H9 (cell line): ENCODE results near the gene ACAA2. TPM values are rescaled to one million over a fixed set of nuclear protein-coding genes. Genes with fewer than 3 reads are reported as not detected.

ENCODE experiments used
- DNase-seq: peaks from one replicate; pipeline ENCODE4 v3.0.0-alpha.2; 2017
- H2AFZ ChIP-seq: one replicate; pipeline ENCODE4 v1.6.1; 2013; ENCODE audit warnings: mild to moderate bottlenecking, low read length, control low read depth, moderate library complexity
- H2AK5ac ChIP-seq: 2 replicates; pipeline ENCODE4 v1.6.1; 2013; ENCODE audit warnings: low read length, control low read depth, mixed read lengths; ENCODE audit not compliant: insufficient read length
- H2BK120ac ChIP-seq: one replicate; pipeline ENCODE4 v1.6.1; 2013; ENCODE audit warnings: low read depth, mild to moderate bottlenecking, low read length, control low read depth, inconsistent platforms; ENCODE audit not compliant: poor library complexity, severe bottlenecking
- H2BK12ac ChIP-seq: 2 replicates; pipeline ENCODE4 v1.6.1; 2013; ENCODE audit warnings: low read length, control low read depth, mixed read lengths, low read depth; ENCODE audit not compliant: insufficient read length
- H2BK15ac ChIP-seq: 2 replicates; pipeline ENCODE4 v1.6.1; 2013; ENCODE audit warnings: low read depth, low read length, control low read depth
- H2BK20ac ChIP-seq: one replicate; pipeline ENCODE4 v1.6.1; 2013; ENCODE audit warnings: low read depth, mild to moderate bottlenecking, low read length, control low read depth, inconsistent platforms; ENCODE audit not compliant: poor library complexity, severe bottlenecking
- H2BK5ac ChIP-seq: 2 replicates; pipeline ENCODE4 v1.6.1; 2013; ENCODE audit warnings: low read length, control low read depth, mixed read lengths; ENCODE audit not compliant: insufficient read length
- H3K14ac ChIP-seq: 2 replicates; pipeline ENCODE4 v1.6.1; 2013; ENCODE audit warnings: low read length, control low read depth; ENCODE audit not compliant: insufficient read depth
- H3K18ac ChIP-seq: 2 replicates; pipeline ENCODE4 v1.6.1; 2013; ENCODE audit warnings: low read depth, mild to moderate bottlenecking, mixed read lengths, low read length, control low read depth; ENCODE audit not compliant: insufficient read length
- H3K23ac ChIP-seq: 2 replicates; pipeline ENCODE4 v1.6.1; 2013; ENCODE audit warnings: low read length, control low read depth, mixed read lengths, low read depth; ENCODE audit not compliant: insufficient read length
- H3K23me2 ChIP-seq: 2 replicates; pipeline ENCODE4 v1.6.1; 2013; ENCODE audit warnings: low read depth, mild to moderate bottlenecking, mixed read lengths, low read length, control low read depth; ENCODE audit not compliant: insufficient read length, poor library complexity, severe bottlenecking
- H3K27ac ChIP-seq: 2 replicates; pipeline ENCODE4 v1.5.1; 2013; ENCODE audit warnings: low read length, control low read depth, mixed read lengths, low read depth; ENCODE audit not compliant: insufficient read length
- H3K27me3 ChIP-seq: 2 replicates; pipeline ENCODE4 v1.6.1; 2013; ENCODE audit warnings: low read length, control low read depth, inconsistent platforms; ENCODE audit not compliant: insufficient read depth
- H3K4ac ChIP-seq: 2 replicates; pipeline ENCODE4 v1.6.1; 2013; ENCODE audit warnings: low read depth, mild to moderate bottlenecking, control low read depth, inconsistent platforms, low read length, moderate library complexity
- H3K4me1 ChIP-seq: 2 replicates; pipeline ENCODE4 v1.6.1; 2013; ENCODE audit warnings: low read length, control low read depth, inconsistent platforms; ENCODE audit not compliant: insufficient read depth
- H3K4me2 ChIP-seq: 2 replicates; pipeline ENCODE4 v1.6.1; 2013; ENCODE audit warnings: low read length, control low read depth, mixed read lengths; ENCODE audit not compliant: insufficient read length, insufficient read depth
- H3K56ac ChIP-seq: 2 replicates; pipeline ENCODE4 v1.6.1; 2013; ENCODE audit warnings: low read depth, mild to moderate bottlenecking, mixed read lengths, low read length, control low read depth; ENCODE audit not compliant: insufficient read length
- H3K79me1 ChIP-seq: 2 replicates; pipeline ENCODE4 v1.6.1; 2013; ENCODE audit warnings: low read depth, mild to moderate bottlenecking, moderate library complexity, low read length, control low read depth, inconsistent platforms; ENCODE audit not compliant: insufficient read depth, poor library complexity, severe bottlenecking
- H3K79me2 ChIP-seq: 2 replicates; pipeline ENCODE4 v1.6.1; 2013; ENCODE audit warnings: low read length, control low read depth, inconsistent platforms; ENCODE audit not compliant: insufficient read depth
- H3K9ac ChIP-seq: 2 replicates; pipeline ENCODE4 v1.6.1; 2013; ENCODE audit warnings: low read length, control low read depth, mixed read lengths; ENCODE audit not compliant: insufficient read length; ENCODE audit errors: extremely low read depth
- H3K9me3 ChIP-seq: one replicate; pipeline ENCODE4 v1.6.1; 2013; ENCODE audit warnings: low read depth, low read length, inconsistent platforms; ENCODE audit not compliant: control insufficient read depth
- H3T11ph ChIP-seq: one replicate; pipeline ENCODE4 v1.6.1; 2013; ENCODE audit warnings: mild to moderate bottlenecking, low read length, control low read depth, inconsistent platforms
- H4K20me1 ChIP-seq: one replicate; pipeline ENCODE4 v1.6.1; 2013; ENCODE audit not compliant: control insufficient read depth, insufficient read length, insufficient read depth
- H4K5ac ChIP-seq: 2 replicates; pipeline ENCODE4 v1.6.1; 2013; ENCODE audit warnings: low read depth, mild to moderate bottlenecking, mixed read lengths, low read length, control low read depth; ENCODE audit not compliant: insufficient read length
- H4K8ac ChIP-seq: replicated peaks from 2 replicates; pipeline ENCODE4 v1.6.1; 2013; ENCODE audit warnings: low read length, control low read depth, mixed read lengths, low read depth; ENCODE audit not compliant: insufficient read length
- H4K91ac ChIP-seq: 2 replicates; pipeline ENCODE4 v1.6.1; 2013; ENCODE audit warnings: low read depth, mild to moderate bottlenecking, moderate library complexity, mixed read lengths, low read length, control low read depth; ENCODE audit not compliant: insufficient read length
- H3K27ac Mint-ChIP-seq, 3 experiments: 2 replicates in 2 of 3; 3 replicates in 1 of 3; pipeline ENCODE4 v1.8.0; 2020 to 2021; ENCODE audit warnings: mixed read lengths in 3 of 3, mild to moderate bottlenecking in 1 of 3, moderate library complexity in 1 of 3
- H3K27me3 Mint-ChIP-seq: 2 replicates; pipeline ENCODE4 v1.8.0; 2021; ENCODE audit warnings: low read depth, mild to moderate bottlenecking, moderate library complexity, mixed read lengths
- H3K36me3 Mint-ChIP-seq, 3 experiments: 2 replicates in 2 of 3; 3 replicates in 1 of 3; pipeline ENCODE4 v1.8.0; 2020 to 2021; ENCODE audit warnings: low read depth in 3 of 3, mixed read lengths in 3 of 3; ENCODE audit not compliant: insufficient read depth in 1 of 3
- H3K4me1 Mint-ChIP-seq, 2 experiments: 2 replicates each; pipeline ENCODE4 v1.8.0; 2020; ENCODE audit warnings: mixed read lengths in 2 of 2
- H3K4me3 Mint-ChIP-seq, 2 experiments: 2 replicates in 1 of 2; 3 replicates in 1 of 2; pipeline ENCODE4 v1.8.0; 2020 to 2021; ENCODE audit warnings: mild to moderate bottlenecking in 2 of 2, mixed read lengths in 2 of 2, moderate library complexity in 1 of 2
- H3K9me3 Mint-ChIP-seq, 2 experiments: 2 replicates in 1 of 2; 3 replicates in 1 of 2; pipeline ENCODE4 v1.8.0; 2020; ENCODE audit warnings: mild to moderate bottlenecking in 2 of 2, mixed read lengths in 2 of 2, moderate library complexity in 1 of 2
- CTCF ChIP-seq: fragments of 200-600 bp; sonication (generic); conservative IDR thresholded peaks from 3 replicates; pipeline ENCODE4 v1.8.0; 2021; ENCODE audit warnings: antibody characterized with exemption, mild to moderate bottlenecking
- WGBS: extraction: QIAGEN DNeasy Blood & Tissue Kit; methylation state at CpG from one replicate; pipeline ENCODE4 v1.1.7; 2013; ENCODE audit warnings: missing lambda C conversion rate, low lambda C conversion rate, mixed read lengths; ENCODE audit not compliant: insufficient read length; ENCODE audit errors: extremely low coverage; 5-methylcytosine and 5-hydroxymethylcytosine counted together
- total RNA-seq: library from RNA; stranded (reverse); gene quantifications from 2 replicates; pipeline ENCODE4 v1.2.1, GENCODE V29; 2021

The ACAA2 gene
- total RNA-seq, 1 experiment from 2014 or later: 115 TPM

- Histone ChIP-seq H3K23ac (no peak overlapping the region), H3K27me3 (no peaks in the 10 kb centered on the region), H2AK5ac (no peak overlapping the region), H2BK12ac (no peak overlapping the region), H4K20me1 (no peaks in the 10 kb centered on the region), H3K23me2 (no peaks in the 10 kb centered on the region), H3K4me1 (no peaks in the 10 kb centered on the region), H2BK120ac (no peak overlapping the region), H3K27ac (no peak overlapping the region), H2BK15ac (no peak overlapping the region), H3T11ph (no peak overlapping the region), H4K91ac (no peak overlapping the region), H2AFZ (no peak overlapping the region), H3K4me2 (no peak overlapping the region), H3K79me1 (no peaks in the 10 kb centered on the region), H3K4ac (no peak overlapping the region), H4K5ac (no peak overlapping the region), H2BK5ac (no peak overlapping the region), H2BK20ac (no peak overlapping the region), H3K18ac (no peak overlapping the region), H3K14ac (no peak overlapping the region), H4K8ac (no peak overlapping the region), H3K56ac (no peak overlapping the region), H3K9me3 (no peaks in the 10 kb centered on the region), H3K79me2 (no peaks in the 10 kb centered on the region), H3K9ac (no peak overlapping the region)
- WGBS: no CpG with 5 or more reads among the region's 8 CpGs
- peaks cover 6 to 16% of the 10 kb centered on the region in 2 experiments; a peak in 4 of 5 replicates for H3K9me3 Mint-ChIP-seq
- DNase-seq: no peak
- H3K27ac Mint-ChIP-seq: peak overlapping the region in 2 of 3 experiments; percentile 30 to 94; a peak in 4 of 7 replicates
- H3K4me1 Mint-ChIP-seq: peaks cover 3 to 11% of the 10 kb centered on the region in 2 experiments; a peak in 2 of 4 replicates
- no peak overlapping the region for H3K4me3 Mint-ChIP-seq
- TF ChIP-seq CTCF: no peak
- H3K36me3 Mint-ChIP-seq: peaks cover 36 to 69% (median 52%) of the 10 kb centered on the region in 3 experiments
- H3K27me3 Mint-ChIP-seq: peaks cover 4% of the 10 kb centered on the region
These were observed 34.4 kb downstream of the ACAA2 start for GRCh38 chr18:49778826-49779465.
